ENCODE results near the gene AQP12A. TPM values are rescaled to one million over a fixed set of nuclear protein-coding genes. Genes with fewer than 3 reads are reported as not detected.
"Not testable (repeated sequence)": the region's sequence is repeated elsewhere in the genome, so short reads cannot be mapped to it uniquely, and the experiment has no call there.

AQP12A gene
- total and polyA plus RNA-seq, 9 of the 15 experiments (the other 6 are each of a cell fraction or from before 2014, with no cell fraction given) = not detected

- Histone ChIP-seq H3K27me3 (ENCODE audit: control insufficient read depth in 2 of 2, insufficient read depth in 2 of 2, low read length in 2 of 2) (peaks cover 0 to 25% of the 10 kb centered on the region in 2 experiments; a peak in 3 of 5 replicates), H2AFZ (ENCODE audit: low read depth, low read length) (no peak overlapping the region), H3K4me3 (no peak overlapping the region), H3K9me3 (replicated peaks; ENCODE audit: control insufficient read depth, insufficient read depth, low read depth, low read length) (no peaks in the 10 kb centered on the region), H3K36me3 (ENCODE audit: control insufficient read depth, insufficient read depth, low read length) (no peaks in the 10 kb centered on the region), H3K4me2 (ENCODE audit: insufficient read depth, low read length) (no peak overlapping the region), H3K27ac (ENCODE audit: extremely low read depth, low read depth, low read length) (no peak overlapping the region), H3K4me1 (replicated peaks in 1 of 2; ENCODE audit: control insufficient read depth in 2 of 2, insufficient read depth in 2 of 2, low read length in 2 of 2) (no peaks in the 10 kb centered on the region), H3K9ac (ENCODE audit: insufficient read depth in 1 of 2, low read depth in 2 of 2, low read length in 2 of 2) (no peak overlapping the region), H3K79me2 (ENCODE audit: control insufficient read depth, insufficient read depth, low read length) (no peaks in the 10 kb centered on the region), H4K20me1 (replicated peaks; ENCODE audit: control insufficient read depth, insufficient read depth, low read length) (no peaks in the 10 kb centered on the region; the same call in 1 of the 2 replicates), H3K9me1 (ENCODE audit: control insufficient read depth, insufficient read depth, low read length) (no peaks in the 10 kb centered on the region)
- FAIRE-seq (no peak), DNase-seq (ENCODE audit: extremely low read depth in 1 of 4, low spot score in 3 of 4) (no peak), ATAC-seq (no peak)
- no peak for TF ChIP-seq E2F8 (IDR thresholded peaks at IDR 0.05; ENCODE audit: low read depth, partially characterized antibody)
- no peak for TF ChIP-seq EZH2 (IDR thresholded peaks at IDR 0.05; ENCODE audit: borderline replicate concordance, low read depth, low read length)
- TF ChIP-seq HDGF (IDR thresholded peaks at IDR 0.05) = no peak
- TF ChIP-seq, protein P1, sequence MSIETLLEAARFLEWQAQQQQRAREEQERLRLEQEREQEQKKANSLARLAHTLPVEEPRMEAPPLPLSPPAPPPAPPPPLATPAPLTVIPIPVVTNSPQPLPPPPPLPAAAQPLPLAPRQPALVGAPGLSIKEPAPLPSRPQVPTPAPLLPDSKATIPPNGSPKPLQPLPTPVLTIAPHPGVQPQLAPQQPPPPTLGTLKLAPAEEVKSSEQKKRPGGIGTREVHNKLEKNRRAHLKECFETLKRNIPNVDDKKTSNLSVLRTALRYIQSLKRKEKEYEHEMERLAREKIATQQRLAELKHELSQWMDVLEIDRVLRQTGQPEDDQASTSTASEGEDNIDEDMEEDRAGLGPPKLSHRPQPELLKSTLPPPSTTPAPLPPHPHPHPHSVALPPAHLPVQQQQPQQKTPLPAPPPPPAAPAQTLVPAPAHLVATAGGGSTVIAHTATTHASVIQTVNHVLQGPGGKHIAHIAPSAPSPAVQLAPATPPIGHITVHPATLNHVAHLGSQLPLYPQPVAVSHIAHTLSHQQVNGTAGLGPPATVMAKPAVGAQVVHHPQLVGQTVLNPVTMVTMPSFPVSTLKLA (conservative IDR thresholded peaks at IDR 0.05) = no peak
- TF ChIP-seq ATF1 (CRISPR knock-in tag; IDR thresholded peaks at IDR 0.05) = no peak
- TF ChIP-seq ATF1 (tag; IDR thresholded peaks at IDR 0.05) = no peak
- no peak for TF ChIP-seq SRSF1 (IDR thresholded peaks at IDR 0.05; ENCODE audit: low read depth, low read length)
- no peak for TF ChIP-seq EP400 (IDR thresholded peaks at IDR 0.05)
- TF ChIP-seq, protein P2, sequence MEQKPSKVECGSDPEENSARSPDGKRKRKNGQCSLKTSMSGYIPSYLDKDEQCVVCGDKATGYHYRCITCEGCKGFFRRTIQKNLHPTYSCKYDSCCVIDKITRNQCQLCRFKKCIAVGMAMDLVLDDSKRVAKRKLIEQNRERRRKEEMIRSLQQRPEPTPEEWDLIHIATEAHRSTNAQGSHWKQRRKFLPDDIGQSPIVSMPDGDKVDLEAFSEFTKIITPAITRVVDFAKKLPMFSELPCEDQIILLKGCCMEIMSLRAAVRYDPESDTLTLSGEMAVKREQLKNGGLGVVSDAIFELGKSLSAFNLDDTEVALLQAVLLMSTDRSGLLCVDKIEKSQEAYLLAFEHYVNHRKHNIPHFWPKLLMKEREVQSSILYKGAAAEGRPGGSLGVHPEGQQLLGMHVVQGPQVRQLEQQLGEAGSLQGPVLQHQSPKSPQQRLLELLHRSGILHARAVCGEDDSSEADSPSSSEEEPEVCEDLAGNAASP (IDR thresholded peaks at IDR 0.05) = no peak
- TF ChIP-seq MIER1 (IDR thresholded peaks at IDR 0.05; ENCODE audit: low read depth) = no peak
- ChIA-PET CTCF (ENCODE audit: low intra/inter-chr PET ratio) (no interaction called here), POLR2A (interaction anchor here (0.6 kb wide), 1 partner anchor 114 kb away, joined by 3 read pairs; no protein-coding TSS in a partner anchor)
- WGBS (ENCODE audit: insufficient coverage, low coverage, missing lambda C conversion rate) = 0% methylated on average over 1 of the region's 11 CpGs
- in situ Hi-C loops (cut with MboI) = no loop called here
- intact Hi-C loops (cut with micrococcal nuclease) = no loop called here
- BruUV-seq (replicated peaks) = no TSS peak
Measured at GRCh38 chr2:240689975-240690374, 1.7 kb upstream of the AQP12A start.

DNA sequence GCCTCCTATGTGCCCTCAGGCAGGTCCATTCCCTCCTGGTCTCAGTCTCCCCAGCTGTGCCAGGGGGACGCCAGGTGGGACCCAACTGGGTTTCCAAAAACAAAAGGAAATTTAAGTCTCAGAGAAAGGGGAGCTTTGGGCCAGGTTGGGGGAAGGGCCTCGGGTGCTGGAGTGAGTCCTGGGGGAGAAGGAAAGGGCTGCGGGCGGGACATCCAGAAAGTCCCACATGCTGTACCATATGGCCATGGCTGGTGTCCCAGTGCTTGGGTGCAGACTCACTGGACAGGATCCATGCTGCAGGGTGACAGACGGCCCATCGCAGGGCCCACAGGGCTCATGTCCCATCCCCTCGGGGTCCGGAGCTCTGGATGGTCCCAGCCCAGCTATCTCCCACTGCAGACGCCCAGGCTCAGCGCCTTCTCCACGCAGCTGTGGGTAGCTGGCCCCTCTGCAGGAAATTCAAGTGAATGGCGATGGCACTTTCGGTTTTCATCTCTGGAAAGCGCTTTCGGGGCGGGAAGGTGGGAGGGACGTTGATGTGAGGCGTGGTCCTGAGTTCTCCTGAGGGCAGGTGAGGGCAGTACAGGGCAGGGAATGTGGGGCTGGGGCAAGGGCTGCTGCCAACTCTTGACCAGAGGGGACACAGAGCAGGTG is 1.1 kb upstream of the AQP12A start:
- in situ Hi-C loops (cut with MboI); H3K9me1 ChIP-seq (ENCODE audit: control insufficient read depth, insufficient read depth, low read length); FAIRE-seq; BruUV-seq (replicated peaks); H3K9ac ChIP-seq (ENCODE audit: insufficient read depth in 1 of 2, low read depth in 2 of 2, low read length in 2 of 2); H4K20me1 ChIP-seq (replicated peaks; ENCODE audit: control insufficient read depth, insufficient read depth, low read length); ATAC-seq; H3K4me2 ChIP-seq (ENCODE audit: insufficient read depth, low read length); H2AFZ ChIP-seq (ENCODE audit: low read depth, low read length); H3K36me3 ChIP-seq (ENCODE audit: control insufficient read depth, insufficient read depth, low read length); H3K79me2 ChIP-seq (ENCODE audit: control insufficient read depth, insufficient read depth, low read length); CTCF ChIA-PET (ENCODE audit: low intra/inter-chr PET ratio); intact Hi-C loops (cut with micrococcal nuclease); H3K9me3 ChIP-seq (replicated peaks; ENCODE audit: control insufficient read depth, insufficient read depth, low read depth, low read length); H3K4me1 ChIP-seq (replicated peaks in 1 of 2; ENCODE audit: control insufficient read depth in 2 of 2, insufficient read depth in 2 of 2, low read length in 2 of 2); H3K27ac ChIP-seq (ENCODE audit: extremely low read depth, low read depth, low read length); DNase-seq (ENCODE audit: extremely low read depth in 1 of 4, low spot score in 3 of 4); H3K4me3 ChIP-seq: not testable (repeated sequence)
- 0% methylated on average over 1 of the region's 18 CpGs for WGBS (ENCODE audit: insufficient coverage, low coverage, missing lambda C conversion rate)
- POLR2A ChIA-PET = interaction anchor here (0.6 kb wide), 1 partner anchor 114 kb away, joined by 3 read pairs; no protein-coding TSS in a partner anchor
- peaks cover 0 to 25% of the 10 kb centered on the region in 2 experiments; a peak in 3 of 5 replicates for H3K27me3 ChIP-seq (ENCODE audit: control insufficient read depth in 2 of 2, insufficient read depth in 2 of 2, low read length in 2 of 2)
